AG10803 (cell line): ENCODE data around the gene POLE2.
A peak's percentile ranks its signal among the peaks of the same experiment; 100 is the strongest.
"Not testable (repeated sequence)": the region's sequence is repeated elsewhere in the genome, so short reads cannot be mapped to it uniquely, and the experiment has no call there.

Experiments used
- DNase-seq: peaks from one replicate; pipeline ENCODE4 v3.0.0; 2010; ENCODE audit warnings: low read depth
- H3K4me3 ChIP-seq: 2 replicates; pipeline ENCODE4 v1.5.1; 2011; ENCODE audit warnings: mild to moderate bottlenecking, low read length, control low read depth
- CTCF ChIP-seq: conservative IDR thresholded peaks from 2 replicates; pipeline ENCODE4 v1.5.1; 2011; ENCODE audit warnings: mild to moderate bottlenecking, low read length, control low read depth, inconsistent platforms

The POLE2 gene

DNA sequence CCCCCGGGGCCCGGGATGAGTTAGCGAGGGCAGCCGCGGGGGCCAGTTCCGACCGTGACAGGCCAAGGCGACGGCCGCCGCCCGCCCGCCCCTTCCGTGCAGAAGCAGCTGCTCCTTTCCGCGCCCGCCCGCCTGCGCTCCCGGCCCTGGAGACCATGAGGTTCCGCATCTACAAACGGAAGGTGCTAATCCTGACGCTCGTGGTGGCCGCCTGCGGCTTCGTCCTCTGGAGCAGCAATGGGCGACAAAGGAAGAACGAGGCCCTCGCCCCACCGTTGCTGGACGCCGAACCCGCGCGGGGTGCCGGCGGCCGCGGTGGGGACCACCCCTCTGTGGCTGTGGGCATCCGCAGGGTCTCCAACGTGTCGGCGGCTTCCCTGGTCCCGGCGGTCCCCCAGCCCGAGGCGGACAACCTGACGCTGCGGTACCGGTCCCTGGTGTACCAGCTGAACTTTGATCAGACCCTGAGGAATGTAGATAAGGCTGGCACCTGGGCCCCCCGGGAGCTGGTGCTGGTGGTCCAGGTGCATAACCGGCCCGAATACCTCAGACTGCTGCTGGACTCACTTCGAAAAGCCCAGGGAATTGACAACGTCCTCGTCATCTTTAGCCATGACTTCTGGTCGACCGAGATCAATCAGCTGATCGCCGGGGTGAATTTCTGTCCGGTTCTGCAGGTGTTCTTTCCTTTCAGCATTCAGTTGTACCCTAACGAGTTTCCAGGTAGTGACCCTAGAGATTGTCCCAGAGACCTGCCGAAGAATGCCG is 66.7 kb downstream of the POLE2 start:
- peak; percentile 68 for DNase-seq
- TF ChIP-seq CTCF = no peak
- peak overlapping the region; percentile 95 for H3K4me3 ChIP-seq

GRCh38 chr14:49620182-49621113 is 67.6 kb downstream of the POLE2 start, which contains the start of the genes MGAT2 and RPL36AL:
TSS of gene MGAT2 (plus strand) at chr14:49620799. CDS start at chr14:49621269, 470 bp downstream.
TSS of gene RPL36AL (minus strand) at chr14:49620626. CDS start at chr14:49619104, 1,522 bp downstream.
- TF ChIP-seq CTCF = peak; percentile 33
- DNase-seq = peak; percentile 99
- H3K4me3 ChIP-seq = peak within 1 kb of the TSS; percentile 95

GRCh38 chr14:49619730-49620129 is 68.3 kb downstream of the POLE2 start:
- no peak for DNase-seq
- peak overlapping the region; percentile 95 for H3K4me3 ChIP-seq
- no peak for TF ChIP-seq CTCF

DNA sequence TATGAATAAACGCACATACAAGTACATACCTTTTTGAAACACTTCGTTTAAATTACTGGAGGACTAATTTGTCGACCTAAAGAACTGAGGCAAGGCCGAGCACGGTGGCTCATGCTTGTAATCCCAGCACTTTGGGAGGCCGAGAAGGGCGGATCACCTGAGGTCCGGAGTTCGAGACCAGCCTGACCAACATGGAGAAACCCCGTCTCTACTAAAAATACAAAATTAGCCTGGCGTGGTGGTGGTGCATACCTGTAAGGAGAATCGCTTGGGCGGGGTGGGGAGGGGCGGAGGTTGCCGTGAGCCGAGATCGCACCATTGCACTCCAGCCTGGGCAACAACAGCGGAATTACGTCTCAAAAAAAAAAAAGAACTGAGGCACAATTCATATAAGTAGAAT is 68.7 kb downstream of the POLE2 start:
- DNase-seq = not testable (repeated sequence)
- peak overlapping the region; percentile 95 for H3K4me3 ChIP-seq

- no peak for DNase-seq
- TF ChIP-seq CTCF = no peak
- H3K4me3 ChIP-seq = no peak overlapping the region
Measured at GRCh38 chr14:49617852-49618519, 70.0 kb downstream of the POLE2 start.

- no peak for TF ChIP-seq CTCF
- no peak for DNase-seq
- no peak overlapping the region for H3K4me3 ChIP-seq
Measured at GRCh38 chr14:49615776-49616175, 72.2 kb downstream of the POLE2 start.

DNA sequence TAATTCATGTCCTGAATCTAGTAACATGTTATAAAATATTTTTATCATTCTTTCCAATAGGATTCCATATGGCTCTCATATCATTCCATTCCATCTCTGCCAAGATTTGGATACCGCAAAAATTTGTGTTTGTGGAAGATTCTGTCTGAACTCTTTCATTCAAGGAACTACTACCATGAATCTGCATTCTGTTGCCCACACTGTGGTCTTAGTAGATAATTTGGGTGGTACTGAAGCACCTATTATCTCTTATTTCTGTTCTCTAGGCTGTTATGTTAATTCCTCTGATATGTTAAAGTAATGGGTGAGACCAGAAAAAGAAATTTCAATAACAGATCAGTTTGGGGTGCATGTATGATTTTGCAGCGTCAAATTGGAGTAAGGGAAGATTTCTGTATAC is 73.8 kb downstream of the POLE2 start:
- DNase-seq = no peak
- no peak for TF ChIP-seq CTCF
- H3K4me3 ChIP-seq = no peak overlapping the region
